ENCODE results near the gene ARHGAP26. TPM values are rescaled to one million over a fixed set of nuclear protein-coding genes. Genes with fewer than 3 reads are reported as not detected.

Gene ARHGAP26
- total RNA-seq, 6 experiments from 2014 or later = 6.7 to 14.5 (median 8.3) TPM

DNA sequence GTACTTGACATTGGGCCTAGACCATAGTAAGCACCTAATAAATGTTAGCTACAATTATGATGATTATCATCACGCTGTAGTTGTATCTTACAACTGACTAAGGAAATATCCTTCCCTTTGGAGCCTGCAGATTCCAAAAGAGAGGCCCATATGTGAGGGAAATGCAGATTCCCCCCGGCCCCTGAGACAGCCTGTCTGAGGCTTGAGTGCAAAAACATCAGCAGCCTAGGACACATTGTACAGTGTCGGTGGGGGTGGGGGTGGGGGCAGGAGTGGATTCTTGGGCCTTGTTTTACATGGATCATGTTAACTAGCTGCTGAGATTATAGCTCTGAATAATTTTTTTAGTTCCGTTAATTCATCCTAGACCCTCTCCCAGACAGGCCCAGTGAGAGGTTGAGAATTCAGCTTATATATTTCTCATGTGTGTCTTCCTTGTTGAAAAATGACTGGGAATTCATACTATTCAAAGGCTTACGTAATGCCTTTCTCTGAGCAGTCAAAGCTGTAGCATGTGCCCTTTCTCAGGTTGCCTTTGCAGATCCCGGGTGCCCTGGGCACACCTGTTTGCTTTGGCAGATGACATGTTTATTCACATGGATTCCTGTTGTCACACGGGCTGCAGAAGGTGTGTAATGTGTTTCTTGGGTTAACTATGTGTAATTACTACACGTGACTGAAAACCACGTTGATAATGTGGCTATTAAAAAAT, 370.5 kb downstream of the ARHGAP26 start:
- no peak for TF ChIP-seq POLR2A (IDR thresholded peaks at IDR 0.05)
- TF ChIP-seq, protein P1, sequence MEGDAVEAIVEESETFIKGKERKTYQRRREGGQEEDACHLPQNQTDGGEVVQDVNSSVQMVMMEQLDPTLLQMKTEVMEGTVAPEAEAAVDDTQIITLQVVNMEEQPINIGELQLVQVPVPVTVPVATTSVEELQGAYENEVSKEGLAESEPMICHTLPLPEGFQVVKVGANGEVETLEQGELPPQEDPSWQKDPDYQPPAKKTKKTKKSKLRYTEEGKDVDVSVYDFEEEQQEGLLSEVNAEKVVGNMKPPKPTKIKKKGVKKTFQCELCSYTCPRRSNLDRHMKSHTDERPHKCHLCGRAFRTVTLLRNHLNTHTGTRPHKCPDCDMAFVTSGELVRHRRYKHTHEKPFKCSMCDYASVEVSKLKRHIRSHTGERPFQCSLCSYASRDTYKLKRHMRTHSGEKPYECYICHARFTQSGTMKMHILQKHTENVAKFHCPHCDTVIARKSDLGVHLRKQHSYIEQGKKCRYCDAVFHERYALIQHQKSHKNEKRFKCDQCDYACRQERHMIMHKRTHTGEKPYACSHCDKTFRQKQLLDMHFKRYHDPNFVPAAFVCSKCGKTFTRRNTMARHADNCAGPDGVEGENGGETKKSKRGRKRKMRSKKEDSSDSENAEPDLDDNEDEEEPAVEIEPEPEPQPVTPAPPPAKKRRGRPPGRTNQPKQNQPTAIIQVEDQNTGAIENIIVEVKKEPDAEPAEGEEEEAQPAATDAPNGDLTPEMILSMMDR (IDR thresholded peaks at IDR 0.05) = no peak
- DNase-seq = peak; percentile 58 to 83 (median 82)

DNA sequence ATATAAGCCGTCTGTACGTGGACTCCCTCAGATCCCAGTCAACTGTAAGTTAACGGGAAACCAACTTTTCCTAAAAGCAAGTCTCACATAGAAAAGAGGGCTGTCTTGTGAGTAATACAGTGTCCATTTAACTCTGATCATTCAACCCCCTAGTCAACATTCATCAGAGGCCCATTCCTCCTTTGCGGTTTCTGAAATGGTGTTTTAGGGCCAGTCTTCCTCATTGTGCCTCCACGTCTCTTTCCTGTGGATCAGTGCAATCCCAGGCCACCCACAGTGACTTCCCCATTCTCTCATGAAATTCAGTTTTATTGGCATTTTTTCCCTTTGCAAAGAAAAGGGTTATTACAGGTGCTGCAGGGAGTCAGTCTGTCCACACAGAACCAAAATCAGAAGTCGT, 371.5 kb downstream of the ARHGAP26 start:
- Histone ChIP-seq H3K4me1 (peaks cover 0 to 19% (median 0%) of the 10 kb centered on the region in 4 donors), H3K9me3 (no peaks in the 10 kb centered on the region), H3K36me3 (no peaks in the 10 kb centered on the region), H3K4me3 (no peak overlapping the region), H3K27me3 (no peaks in the 10 kb centered on the region), H3K27ac (no peak overlapping the region)
- DNase-seq (no peak), ATAC-seq (peak in 1 of 4 donors; percentile 10)
- TF ChIP-seq POLR2A (IDR thresholded peaks at IDR 0.05) = no peak
- TF ChIP-seq, protein P1 (IDR thresholded peaks at IDR 0.05) = no peak
- 66% methylated on average over 6 of the region's 6 CpGs for WGBS (ENCODE audit: insufficient coverage, low coverage, low lambda C conversion rate, missing lambda C conversion rate)
- intact Hi-C loops (cut with DNase I) = no loop called here

More for the DNA sequence above, 370.5 kb downstream of the ARHGAP26 start:
- 52% methylated on average over 9 of the region's 9 CpGs for WGBS (ENCODE audit: insufficient coverage, low coverage, low lambda C conversion rate, missing lambda C conversion rate)
- ATAC-seq = peak; percentile 90 to 97 (median 91)
- H3K9me3 ChIP-seq = no peaks in the 10 kb centered on the region
- no peaks in the 10 kb centered on the region for H3K27me3 ChIP-seq
- no peak overlapping the region for H3K4me3 ChIP-seq
- no peaks in the 10 kb centered on the region for H3K36me3 ChIP-seq
- intact Hi-C loops (cut with DNase I) = no loop called here
- peak overlapping the region in 1 of 3 donors; percentile 14 for H3K27ac ChIP-seq
- peaks cover 0 to 22% (median 0%) of the 10 kb centered on the region in 4 donors for H3K4me1 ChIP-seq

DNA sequence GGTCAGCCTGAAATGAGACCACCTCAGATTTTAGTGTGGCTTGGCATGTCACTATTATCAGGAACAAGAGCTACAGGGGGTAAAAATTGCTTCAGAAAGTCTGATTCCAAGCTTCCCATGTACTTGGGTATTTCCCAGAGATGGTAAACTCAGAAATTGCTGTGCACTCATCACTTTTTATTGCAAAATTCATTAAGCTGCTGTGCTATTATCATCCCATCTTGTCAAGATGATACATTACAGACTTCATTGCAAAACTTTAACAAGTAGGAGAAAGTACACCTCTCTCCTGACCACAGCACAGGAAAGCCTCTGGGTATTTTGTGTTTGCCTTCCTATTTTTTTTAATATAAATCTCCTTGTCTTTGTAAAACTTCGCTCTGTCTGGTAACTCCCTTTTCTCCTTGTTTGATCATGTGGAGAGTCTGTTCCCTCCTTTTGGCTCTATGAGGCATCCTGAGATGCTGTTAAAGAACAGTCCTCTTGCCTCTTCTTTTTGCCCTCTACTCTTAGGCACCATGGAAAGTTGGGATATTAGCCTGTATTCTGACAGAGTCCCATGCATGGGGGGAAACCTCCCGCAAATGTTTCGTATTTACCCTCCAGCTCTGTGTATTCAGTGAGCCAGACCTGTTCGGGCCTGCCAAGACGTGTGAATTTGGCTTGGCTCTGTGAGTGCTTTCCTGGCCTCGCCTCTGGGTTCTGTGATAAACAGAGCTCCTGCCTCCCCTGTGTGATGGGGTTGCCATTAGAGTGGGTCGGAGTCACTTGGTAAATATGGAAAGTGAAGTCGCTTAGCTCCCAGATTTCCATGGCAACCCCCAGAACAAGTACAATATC, 372.6 kb downstream of the ARHGAP26 start:
- TF ChIP-seq, protein P1 (IDR thresholded peaks at IDR 0.05) = no peak
- TF ChIP-seq POLR2A (IDR thresholded peaks at IDR 0.05) = no peak
- H3K36me3 ChIP-seq = no peaks in the 10 kb centered on the region
- H3K27me3 ChIP-seq = no peaks in the 10 kb centered on the region
- H3K4me1 ChIP-seq = peaks cover 0 to 19% (median 0%) of the 10 kb centered on the region in 4 donors
- no peak overlapping the region for H3K27ac ChIP-seq
- H3K4me3 ChIP-seq = no peak overlapping the region
- WGBS (ENCODE audit: insufficient coverage, low coverage, low lambda C conversion rate, missing lambda C conversion rate) = 33% methylated on average over 6 of the region's 8 CpGs
- intact Hi-C loops (cut with DNase I) = no loop called here
- no peaks in the 10 kb centered on the region for H3K9me3 ChIP-seq
- ATAC-seq = peak in 3 of 4 donors; percentile 58 to 74 (median 69)
- peak; percentile 38 to 59 (median 56) for DNase-seq

DNA sequence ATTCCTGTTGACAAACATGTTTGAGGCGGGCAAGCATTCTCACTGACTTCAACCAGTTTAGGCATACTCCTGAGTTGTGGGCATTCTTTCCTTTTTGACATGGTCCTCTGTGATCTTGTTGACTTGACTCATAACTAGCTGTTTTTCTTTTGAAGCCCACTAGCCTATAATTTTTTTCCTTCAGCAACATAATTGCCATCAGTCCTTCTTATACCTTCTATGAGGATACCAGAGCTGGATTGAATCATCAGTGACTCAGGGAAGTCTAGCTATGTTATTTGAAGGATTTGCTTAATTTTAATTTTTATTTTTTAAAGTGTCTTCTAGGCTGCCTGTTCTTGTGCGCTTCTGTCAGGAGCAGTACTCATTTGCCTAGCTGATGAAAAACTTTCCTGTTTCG, 373.8 kb downstream of the ARHGAP26 start:
- 95% methylated on average over 3 of the region's 3 CpGs for WGBS (ENCODE audit: insufficient coverage, low coverage, low lambda C conversion rate, missing lambda C conversion rate)
- H3K4me1 ChIP-seq = peaks cover 0 to 19% (median 0%) of the 10 kb centered on the region in 4 donors

More for the DNA sequence above, 373.8 kb downstream of the ARHGAP26 start:
- ATAC-seq = no peak
- intact Hi-C loops (cut with DNase I) = no loop called here
- Histone ChIP-seq H3K4me3 (no peak overlapping the region), H3K9me3 (no peaks in the 10 kb centered on the region), H3K27me3 (no peaks in the 10 kb centered on the region), H3K27ac (no peak overlapping the region), H3K36me3 (no peaks in the 10 kb centered on the region)
- TF ChIP-seq, protein P1 (IDR thresholded peaks at IDR 0.05) = no peak
- no peak for TF ChIP-seq POLR2A (IDR thresholded peaks at IDR 0.05)
- no peak for DNase-seq
